HG03060 (cell line): Measurements from ENCODE around the gene TAPT1.

Experiments
- ATAC-seq: cut with Tn5 transposase; IDR thresholded peaks from one replicate; pipeline ENCODE4 v1.9.1; 2021; ENCODE audit warnings: low read depth, moderate number of reproducible peaks; ENCODE audit not compliant: unreplicated experiment

The TAPT1 gene

DNA sequence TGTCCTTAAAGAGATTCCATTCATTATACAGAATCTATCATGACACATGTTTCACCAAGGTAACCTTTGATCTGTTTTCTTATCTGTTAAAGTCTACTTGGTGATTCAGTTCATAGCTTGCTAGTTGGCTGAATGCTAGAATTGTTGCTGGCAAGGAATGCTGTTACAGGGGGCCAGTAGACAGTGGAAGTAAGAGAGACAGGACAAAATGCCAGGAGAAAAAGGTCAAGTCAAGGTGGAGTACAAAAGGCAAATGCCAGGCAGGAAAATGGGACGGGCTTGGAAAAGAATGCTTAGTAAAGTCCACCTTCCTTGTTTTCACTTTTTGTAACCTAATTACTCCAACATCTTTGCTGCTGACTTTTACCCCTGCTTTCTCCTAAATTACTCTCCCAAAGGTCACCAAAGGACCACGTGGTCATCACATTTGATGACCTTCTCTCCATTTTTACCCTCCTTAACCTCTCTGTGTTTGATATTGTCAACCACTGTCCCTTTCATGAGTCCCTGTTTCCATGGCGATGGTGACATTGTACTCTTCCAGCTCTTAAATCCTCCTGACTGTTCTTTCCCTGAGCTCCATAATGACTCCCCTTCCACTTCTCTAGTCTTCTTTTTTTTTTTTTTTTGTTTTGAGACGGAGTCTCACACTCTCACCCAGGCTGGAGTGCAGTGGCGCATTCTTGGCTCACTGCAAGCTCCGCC, 24.5 kb upstream of the TAPT1 start:
- ATAC-seq: no peak

DNA sequence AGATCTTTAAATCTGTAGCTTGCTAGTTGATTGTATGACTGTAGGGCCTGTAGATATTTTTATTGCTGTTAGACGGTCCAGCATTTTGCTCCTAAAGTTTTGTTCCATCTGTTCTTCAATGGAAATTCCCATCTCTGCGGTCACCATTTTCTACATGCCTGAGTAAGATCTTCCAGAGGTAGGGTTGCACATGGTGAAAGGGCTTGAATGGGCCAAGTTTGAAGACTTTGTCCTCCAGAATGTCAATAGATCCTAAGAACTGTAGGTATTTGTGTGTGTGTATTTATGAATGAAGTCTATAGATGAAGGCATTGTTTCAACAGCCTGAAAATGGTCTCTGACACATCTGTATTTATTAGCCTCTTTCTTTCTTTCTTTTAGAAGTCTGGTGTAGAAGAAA, 22.3 kb upstream of the TAPT1 start:
- ATAC-seq: no peak

GRCh38 chr4:16245241-16245640, 19.0 kb upstream of the TAPT1 start:
- ATAC-seq: no peak

DNA sequence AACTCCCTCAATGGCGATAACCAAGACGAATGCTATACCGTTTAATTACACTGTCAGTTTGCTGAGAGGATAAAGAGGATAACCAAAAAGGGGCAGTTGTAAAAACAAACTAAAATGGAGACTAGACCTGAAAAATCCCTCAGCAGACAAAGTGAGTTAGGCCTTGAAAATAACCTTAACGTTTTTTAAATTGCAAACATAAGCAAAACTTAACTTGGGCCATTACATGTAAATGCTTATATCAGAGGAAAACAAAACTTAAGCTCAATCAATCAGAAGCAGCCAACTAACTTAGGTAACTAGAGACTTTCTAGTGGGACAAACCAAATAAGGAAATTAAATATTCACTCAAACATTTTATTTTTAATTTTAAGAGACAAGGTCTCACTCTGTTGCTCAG, 17.0 kb upstream of the TAPT1 start:
- ATAC-seq: no peak

DNA sequence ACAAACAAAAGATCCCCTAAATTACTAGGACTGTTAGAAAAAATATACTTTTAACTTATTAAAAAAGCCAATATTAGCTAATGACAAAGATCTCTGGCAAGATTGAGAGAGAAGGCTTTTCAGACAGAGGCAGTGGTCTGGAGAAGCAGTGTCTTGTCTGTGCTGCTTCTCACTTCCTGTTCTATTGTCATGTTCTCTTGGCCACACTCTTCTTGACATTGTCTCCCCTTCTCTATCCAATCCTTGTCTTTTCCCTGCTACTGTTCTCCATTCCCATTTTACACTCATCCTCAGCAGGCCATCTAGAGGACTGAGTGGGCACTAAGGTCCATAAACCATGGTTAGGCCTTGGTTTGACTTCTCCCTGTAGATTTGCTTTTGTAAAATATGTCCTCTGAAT, 14.0 kb upstream of the TAPT1 start:
- no peak for ATAC-seq

- no peak for ATAC-seq
Measured at GRCh38 chr4:16239086-16239485, 12.8 kb upstream of the TAPT1 start.

DNA sequence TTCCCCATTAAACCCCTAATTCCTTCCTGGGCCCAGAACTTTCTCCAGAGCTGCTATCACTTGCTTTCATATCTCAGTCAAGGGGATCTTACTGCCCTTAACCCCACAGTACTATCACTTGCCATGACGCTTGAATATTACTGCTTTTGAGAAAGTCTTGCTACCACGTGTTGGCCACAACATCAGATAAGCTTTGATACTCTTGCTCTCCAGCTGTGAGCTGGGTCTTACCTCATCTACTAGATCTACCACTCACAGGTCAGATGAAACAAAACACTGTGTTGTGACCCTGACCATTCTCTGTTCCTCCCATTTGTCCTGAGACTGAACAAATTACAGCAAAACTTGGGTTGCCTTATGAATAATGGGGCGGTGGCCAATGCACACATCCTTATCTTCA, 12.1 kb upstream of the TAPT1 start:
- ATAC-seq: no peak

GRCh38 chr4:16237715-16238114, 11.4 kb upstream of the TAPT1 start:
- no peak for ATAC-seq

DNA sequence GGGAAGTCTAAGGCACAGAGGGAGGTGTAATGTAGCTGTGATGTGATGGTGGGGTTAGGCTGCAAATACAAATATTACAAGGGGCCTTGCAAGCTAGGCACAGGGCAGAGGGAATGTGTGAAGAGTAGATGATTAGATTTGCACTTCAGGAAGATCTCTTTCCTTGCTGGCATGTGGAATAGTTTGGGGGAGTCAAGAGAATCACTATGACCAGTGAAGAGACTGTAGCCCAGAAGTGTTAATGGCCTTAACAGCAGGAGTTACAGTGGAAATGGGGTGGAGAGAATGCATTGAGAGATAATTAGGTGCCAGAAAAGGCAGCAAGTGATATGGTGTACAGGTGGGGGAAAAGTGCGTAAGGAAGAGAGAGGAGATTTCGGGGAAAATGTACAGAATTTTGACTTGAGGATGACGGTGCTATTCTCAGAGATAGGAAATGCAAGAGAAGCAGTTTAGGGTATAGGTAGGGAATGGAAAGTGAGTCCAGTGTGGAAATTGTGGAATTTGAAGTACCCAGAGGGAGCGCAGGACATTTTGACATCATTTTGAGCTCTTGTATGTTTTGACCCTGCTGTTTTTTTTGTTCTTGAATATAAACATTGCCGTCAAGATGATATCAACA, 10.2 kb upstream of the TAPT1 start:
- ATAC-seq: no peak

DNA sequence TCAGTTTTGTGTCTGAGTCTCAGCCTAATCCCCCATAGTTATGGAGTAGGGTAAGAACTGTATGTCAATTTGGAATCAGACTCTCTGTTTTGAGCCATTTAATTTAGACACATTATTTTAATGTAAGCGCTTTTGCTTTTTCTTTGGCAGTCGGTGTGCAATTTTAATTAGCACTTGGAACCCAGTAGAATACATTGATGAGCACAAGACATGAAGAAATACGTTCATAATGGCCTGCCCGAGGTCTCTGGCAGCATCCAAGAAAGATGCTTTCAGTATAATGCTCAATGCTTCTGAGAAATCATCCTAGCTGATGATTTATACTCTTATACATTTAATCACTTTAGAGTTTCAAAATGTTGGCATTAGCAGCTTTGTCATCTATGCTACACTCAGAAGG, 8.9 kb upstream of the TAPT1 start:
- ATAC-seq: no peak

GRCh38 chr4:16233569-16234177, 7.4 kb upstream of the TAPT1 start:
- no peak for ATAC-seq

- ATAC-seq: no peak
Measured at GRCh38 chr4:16231570-16232245, 5.4 kb upstream of the TAPT1 start.

DNA sequence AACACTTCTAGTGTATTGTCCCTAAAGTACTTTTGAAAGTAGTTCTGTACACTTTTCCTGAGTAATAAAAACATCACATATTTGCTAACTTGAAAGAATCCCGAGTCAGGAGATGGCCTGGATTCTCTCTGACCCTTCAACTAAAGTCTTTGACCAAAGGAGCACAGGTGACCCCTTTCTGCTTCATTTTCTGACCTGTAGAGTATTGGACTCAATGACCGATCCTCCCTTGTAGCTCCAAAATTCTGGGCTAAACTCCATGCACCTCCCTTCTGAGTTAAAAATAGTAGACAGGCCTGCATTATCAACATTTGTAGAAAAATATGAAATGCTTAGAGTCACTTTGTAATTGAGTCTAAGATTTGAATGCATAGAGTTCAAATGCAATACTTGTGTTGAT, 4.0 kb upstream of the TAPT1 start:
- ATAC-seq: no peak

DNA sequence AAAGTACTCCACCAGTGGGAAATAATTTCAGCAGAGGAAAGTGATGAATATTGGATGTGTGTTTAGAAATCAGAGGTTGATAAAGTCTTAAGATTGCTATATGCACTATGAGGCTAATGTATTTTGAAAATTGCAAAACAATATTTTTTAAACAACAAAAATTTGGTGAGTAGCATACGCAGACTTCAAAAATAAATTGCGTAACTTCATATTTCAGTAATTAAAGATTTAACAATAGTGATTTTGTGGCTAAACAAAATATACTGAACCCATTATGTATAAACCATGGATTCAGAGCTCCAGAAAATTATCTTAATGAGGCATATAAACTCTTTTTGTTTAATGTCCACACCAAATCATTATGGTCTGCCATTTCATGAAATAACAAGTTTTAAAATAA, 3.3 kb upstream of the TAPT1 start:
- no peak for ATAC-seq

GRCh38 chr4:16227462-16227868, 1.2 kb upstream of the TAPT1 start:
- no peak for ATAC-seq

GRCh38 chr4:16226816-16227461, 668 bp upstream of the TAPT1 start:
- no peak for ATAC-seq

DNA sequence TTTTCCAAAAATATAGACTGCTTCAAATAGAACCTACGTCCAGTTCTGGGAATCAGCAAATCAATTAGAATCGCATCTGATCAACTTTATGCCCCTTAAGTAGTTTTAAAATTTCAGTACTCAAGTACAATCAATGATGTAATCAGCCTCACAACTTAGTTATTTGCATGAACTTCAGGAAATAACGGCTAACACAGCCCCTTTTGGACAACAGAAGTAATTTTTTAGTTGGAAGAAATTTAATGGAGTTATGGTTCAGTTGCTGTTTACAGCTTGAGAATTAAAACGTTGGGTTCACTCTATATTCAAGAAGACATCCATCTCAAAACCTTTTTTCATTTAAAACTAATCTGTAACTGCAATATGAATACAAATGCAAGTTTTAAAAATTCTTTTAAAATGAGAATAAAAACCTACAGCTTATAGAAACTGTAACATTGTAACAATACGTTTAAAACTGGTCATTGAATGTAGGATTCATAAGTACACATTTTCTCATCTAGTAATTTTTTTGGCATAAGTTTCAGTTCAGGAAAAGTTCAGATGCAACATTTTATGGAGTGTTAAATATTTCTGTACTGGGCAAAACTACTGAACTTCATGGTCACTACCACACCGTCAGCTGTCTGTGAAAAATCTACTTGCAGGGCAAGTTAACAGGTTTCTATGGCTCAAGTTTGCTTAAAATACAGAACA, 956 bp downstream of the TAPT1 start:
- ATAC-seq: no peak

- ATAC-seq: no peak
Measured at GRCh38 chr4:16224264-16225166, 1.8 kb downstream of the TAPT1 start.

GRCh38 chr4:16222957-16223527, 3.2 kb downstream of the TAPT1 start:
- ATAC-seq: no peak
